ENCODE results near the gene BSPH1.
"Not testable (repeated sequence)": the region's sequence is repeated elsewhere in the genome, so short reads cannot be mapped to it uniquely, and the experiment has no call there.

BSPH1 gene

GRCh38 chr19:47994209-47994802 lies 2.3 kb upstream of the BSPH1 start, which contains the start of gene ELSPBP1:
Gene ELSPBP1 (plus strand): TSS chr19:47994632. CDS start chr19:48008668, 14,036 bp downstream.
- no peak for TF ChIP-seq CTCF (IDR thresholded peaks at IDR 0.05)
- no peak within 1 kb of the TSS for H3K4me2 ChIP-seq (ENCODE audit: low read length)
- H2AFZ ChIP-seq = no peak within 1 kb of the TSS
- H3K4me3 ChIP-seq (ENCODE audit: low read depth, low read length) = no peak within 1 kb of the TSS
- H3K79me2 ChIP-seq = no peaks in the 10 kb centered on the region
- H3K4me1 ChIP-seq = no peaks in the 10 kb centered on the region
- no peaks in the 10 kb centered on the region for H3K36me3 ChIP-seq (ENCODE audit: control insufficient read depth, insufficient read depth, low read length)
- H3K9me3 ChIP-seq (ENCODE audit: control insufficient read depth, low read length) = no peaks in the 10 kb centered on the region
- no peaks in the 10 kb centered on the region for H3K27me3 ChIP-seq (ENCODE audit: control insufficient read depth, insufficient read depth, low read length)
- no peak within 1 kb of the TSS for H3K9ac ChIP-seq
- H3K27ac ChIP-seq = no peak within 1 kb of the TSS

DNA sequence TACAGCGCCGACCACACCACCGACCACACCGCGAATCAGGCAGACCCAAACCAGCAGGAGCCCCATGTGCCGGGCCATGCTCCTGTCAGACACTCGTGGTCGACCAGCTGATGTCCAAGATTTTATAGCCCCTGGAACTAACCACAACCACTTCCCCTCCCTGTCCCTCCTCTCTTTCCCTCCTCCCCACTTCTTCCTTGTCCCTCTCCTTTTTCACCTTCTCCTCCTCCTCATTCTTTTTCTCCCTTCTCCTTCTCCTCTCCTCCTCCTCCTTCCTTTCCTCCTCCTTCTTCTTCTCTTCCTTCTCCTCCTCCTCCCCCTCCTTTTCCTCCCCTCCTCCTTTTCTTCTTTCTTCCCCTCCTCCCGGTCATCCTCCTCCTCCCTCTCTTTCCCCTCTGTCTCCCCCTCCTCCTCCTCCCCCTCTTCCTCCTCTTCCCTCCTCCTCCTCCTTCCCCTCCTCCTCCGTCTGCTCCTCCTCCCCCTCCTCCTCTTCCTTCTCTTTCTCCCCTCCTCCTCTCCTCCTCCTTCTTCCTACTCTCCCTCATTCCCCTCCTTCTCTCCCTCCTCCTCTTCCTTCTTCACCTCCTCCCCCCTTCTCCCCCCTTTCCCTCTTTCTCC lies 670 bp downstream of the BSPH1 start:
- no peaks in the 10 kb centered on the region for H3K4me1 ChIP-seq
- no peak for TF ChIP-seq CTCF (IDR thresholded peaks at IDR 0.05)
- H3K9me3 ChIP-seq (ENCODE audit: control insufficient read depth, low read length) = no peaks in the 10 kb centered on the region
- H3K4me2 ChIP-seq (ENCODE audit: low read length) = no peak overlapping the region
- no peak overlapping the region for H3K27ac ChIP-seq
- no peak overlapping the region for H3K4me3 ChIP-seq (ENCODE audit: low read depth, low read length)
- H3K27me3 ChIP-seq (ENCODE audit: control insufficient read depth, insufficient read depth, low read length) = no peaks in the 10 kb centered on the region
- no peak overlapping the region for H3K9ac ChIP-seq
- no peaks in the 10 kb centered on the region for H3K79me2 ChIP-seq
- no peak overlapping the region for H2AFZ ChIP-seq
- H3K36me3 ChIP-seq (ENCODE audit: control insufficient read depth, insufficient read depth, low read length) = no peaks in the 10 kb centered on the region

DNA sequence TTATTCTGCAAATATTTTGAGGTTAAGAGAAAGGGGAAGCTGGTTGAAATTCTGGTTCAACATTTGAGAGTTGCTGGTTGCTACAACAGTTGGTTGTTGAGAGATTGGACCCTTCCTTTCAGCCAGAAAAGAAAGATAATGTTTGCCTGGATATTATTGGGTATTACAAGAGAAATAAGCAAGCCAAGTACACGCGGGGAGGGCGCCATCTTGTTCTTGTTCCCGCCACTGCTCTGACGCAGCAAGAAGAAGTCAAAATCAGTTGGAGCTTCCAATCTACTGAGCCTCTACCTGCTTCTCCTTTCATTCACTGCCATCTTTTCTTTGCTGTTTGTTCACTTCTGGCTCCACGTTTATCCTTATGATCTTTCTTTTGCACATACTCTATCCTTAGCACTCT lies 18.4 kb downstream of the BSPH1 start:
- H3K9ac ChIP-seq = no peak overlapping the region
- no peaks in the 10 kb centered on the region for H3K4me1 ChIP-seq
- H3K4me2 ChIP-seq (ENCODE audit: low read length) = no peak overlapping the region
- H3K9me3 ChIP-seq (ENCODE audit: control insufficient read depth, low read length) = no peaks in the 10 kb centered on the region
- no peaks in the 10 kb centered on the region for H3K36me3 ChIP-seq (ENCODE audit: control insufficient read depth, insufficient read depth, low read length)
- H3K27me3 ChIP-seq (ENCODE audit: control insufficient read depth, insufficient read depth, low read length) = no peaks in the 10 kb centered on the region
- H3K79me2 ChIP-seq = no peaks in the 10 kb centered on the region
- no peak overlapping the region for H2AFZ ChIP-seq
- H3K27ac ChIP-seq = no peak overlapping the region
- no peak for TF ChIP-seq CTCF (IDR thresholded peaks at IDR 0.05)
- H3K4me3 ChIP-seq (ENCODE audit: low read depth, low read length) = no peak overlapping the region

DNA sequence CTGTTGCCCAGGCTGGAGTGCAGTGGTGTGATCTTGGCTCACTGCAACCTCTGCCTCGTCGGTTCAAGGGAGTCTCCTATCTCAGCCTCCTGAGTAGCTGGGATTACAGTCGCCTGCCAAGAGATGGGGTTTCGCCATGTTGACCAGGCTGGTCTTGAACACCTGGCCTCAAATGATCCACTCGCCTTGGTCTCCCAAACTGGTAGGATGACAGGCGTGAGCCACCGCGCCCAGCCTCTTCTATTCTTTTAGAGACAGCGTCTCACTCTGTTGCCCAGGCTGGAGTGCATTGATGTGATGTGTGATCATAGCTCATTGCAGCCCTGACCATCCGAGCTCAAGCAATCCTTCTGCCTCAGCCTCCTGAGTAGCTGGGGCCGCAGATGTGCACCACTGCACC lies 36.0 kb downstream of the BSPH1 start:
- not testable (repeated sequence) for H3K4me1 ChIP-seq; H3K36me3 ChIP-seq (ENCODE audit: control insufficient read depth, insufficient read depth, low read length); H3K9me3 ChIP-seq (ENCODE audit: control insufficient read depth, low read length); H3K27me3 ChIP-seq (ENCODE audit: control insufficient read depth, insufficient read depth, low read length); H3K79me2 ChIP-seq; H3K9ac ChIP-seq; H2AFZ ChIP-seq; H3K4me3 ChIP-seq (ENCODE audit: low read depth, low read length); H3K27ac ChIP-seq; H3K4me2 ChIP-seq (ENCODE audit: low read length)

GRCh38 chr19:47952132-47952531 lies 39.8 kb downstream of the BSPH1 start:
- H3K4me2 ChIP-seq (ENCODE audit: low read length); H3K4me3 ChIP-seq (ENCODE audit: low read depth, low read length); H3K79me2 ChIP-seq; H3K27ac ChIP-seq; H3K9ac ChIP-seq; H3K36me3 ChIP-seq (ENCODE audit: control insufficient read depth, insufficient read depth, low read length); H3K27me3 ChIP-seq (ENCODE audit: control insufficient read depth, insufficient read depth, low read length); H2AFZ ChIP-seq; H3K4me1 ChIP-seq; H3K9me3 ChIP-seq (ENCODE audit: control insufficient read depth, low read length): not testable (repeated sequence)
